WTC11 (cell line): ENCODE data around the gene PSMA1. TPM values are rescaled to one million over a fixed set of nuclear protein-coding genes. Genes with fewer than 3 reads are reported as not detected.

Experiments
- ATAC-seq: fragments of 200-7000 bp; cut with Tn5 transposase; 2 replicates; pipeline ENCODE4 v1.10.0; 2021; ENCODE audit warnings: mild to moderate bottlenecking, moderate library complexity
- CTCF ChIA-PET: fragments of 300-600 bp; sonication (Branson Sonifier 250); formaldehyde crosslinking; loops from one replicate; lab custom pipeline; 2021; ENCODE audit warnings: antibody characterized with exemption; lab: Charles Lee
- POLR2A ChIA-PET: fragments of 350-600 bp; sonication (Branson Sonifier 250); formaldehyde crosslinking; loops from one replicate; lab custom pipeline; 2021; ENCODE audit warnings: antibody characterized with exemption; lab: Charles Lee
- DNase-seq: peaks from one replicate; pipeline ENCODE4 v3.0.0; 2021; ENCODE audit warnings: low spot score
- H3K27ac Mint-ChIP-seq: 2 replicates; pipeline ENCODE4 v1.8.0; 2021; ENCODE audit warnings: mixed read lengths
- H3K27me3 Mint-ChIP-seq: 2 replicates; pipeline ENCODE4 v1.8.0; 2021; ENCODE audit warnings: low read depth, mild to moderate bottlenecking, moderate library complexity, mixed read lengths
- H3K36me3 Mint-ChIP-seq: 2 replicates; pipeline ENCODE4 v1.8.0; 2021; ENCODE audit warnings: mixed read lengths
- H3K4me1 Mint-ChIP-seq: 2 replicates; pipeline ENCODE4 v1.8.0; 2022; ENCODE audit warnings: mixed read lengths
- H3K4me3 Mint-ChIP-seq: 2 replicates; pipeline ENCODE4 v1.8.0; 2021; ENCODE audit warnings: mild to moderate bottlenecking, moderate library complexity, mixed read lengths
- H3K9me3 Mint-ChIP-seq: 2 replicates; pipeline ENCODE4 v1.8.0; 2021; ENCODE audit warnings: mixed read lengths
- ESRRA ChIP-seq: sonication (generic); formaldehyde crosslinking; IDR thresholded peaks from 2 replicates; pipeline ENCODE4 v1.8.1; 2022; ENCODE audit warnings: mild to moderate bottlenecking, missing genetic modification reagents, borderline replicate concordance
- GRHL2 ChIP-seq: fragments of 250-450 bp; sonication (Bioruptor Pico); IDR thresholded peaks from 2 replicates; pipeline ENCODE4 v1.8.0; 2022; ENCODE audit warnings: mild to moderate bottlenecking, moderate library complexity; ENCODE audit not compliant: insufficient replicate concordance, severe bottlenecking
- NFE2L1 ChIP-seq: sonication (generic); formaldehyde crosslinking; IDR thresholded peaks from 2 replicates; pipeline ENCODE4 v1.8.1; 2023; ENCODE audit warnings: missing genetic modification reagents
- NFYB ChIP-seq: sonication (generic); formaldehyde crosslinking; conservative IDR thresholded peaks from 2 replicates; pipeline ENCODE4 v1.8.0; 2022; ENCODE audit warnings: low read depth, missing genetic modification reagents
- NR3C1 ChIP-seq: sonication (generic); formaldehyde crosslinking; conservative IDR thresholded peaks from 2 replicates; pipeline ENCODE4 v1.8.1; 2023; ENCODE audit warnings: low read depth, mild to moderate bottlenecking, missing genetic modification reagents
- RELA ChIP-seq: sonication (generic); formaldehyde crosslinking; IDR thresholded peaks from 2 replicates; pipeline ENCODE4 v1.8.1; 2022; ENCODE audit warnings: missing genetic modification reagents, mild to moderate bottlenecking, borderline replicate concordance
- SOX15 ChIP-seq: fragments of 250-450 bp; sonication (Bioruptor Pico); IDR thresholded peaks from 2 replicates; pipeline ENCODE4 v1.9.0; 2021; ENCODE audit warnings: mild to moderate bottlenecking
- ZNF121 ChIP-seq: sonication (generic); formaldehyde crosslinking; IDR thresholded peaks from 2 replicates; pipeline ENCODE4 v1.8.0; 2023; ENCODE audit warnings: missing genetic modification reagents
- ZNF317 ChIP-seq: sonication (generic); formaldehyde crosslinking; IDR thresholded peaks from 2 replicates; pipeline ENCODE4 v1.8.1; 2023; ENCODE audit warnings: low read depth, mild to moderate bottlenecking, moderate library complexity, missing genetic modification reagents, borderline replicate concordance
- total RNA-seq: library from RNA; stranded (reverse); gene quantifications from 3 replicates; pipeline ENCODE4 v1.2.3, GENCODE V29; 2021
- TF ChIP-seq, protein P1 (sequence below): sonication (generic); formaldehyde crosslinking; IDR thresholded peaks from 2 replicates; pipeline ENCODE4 v1.8.0; 2023; ENCODE audit warnings: missing genetic modification reagents
- TF ChIP-seq, protein P2 (sequence below): fragments of 250-450 bp; sonication (Bioruptor Pico); IDR thresholded peaks from 2 replicates; pipeline ENCODE4 v1.8.0; 2021; ENCODE audit warnings: mild to moderate bottlenecking
- TF ChIP-seq, protein P3 (sequence below): fragments of 250-450 bp; sonication (Bioruptor Pico); IDR thresholded peaks from 2 replicates; pipeline ENCODE4 v1.9.0; 2021; ENCODE audit warnings: moderate library complexity, mild to moderate bottlenecking, inconsistent platforms, borderline replicate concordance
- TF ChIP-seq, protein P4 (sequence below): fragments of 250-450 bp; sonication (Bioruptor Pico); IDR thresholded peaks from 2 replicates; pipeline ENCODE4 v1.9.0; 2021; ENCODE audit warnings: mild to moderate bottlenecking, borderline replicate concordance
- TF ChIP-seq, protein P5 (sequence below): sonication (generic); formaldehyde crosslinking; IDR thresholded peaks from 2 replicates; pipeline ENCODE4 v1.8.0; 2022; ENCODE audit warnings: missing genetic modification reagents
- TF ChIP-seq, protein P6 (sequence below): sonication (generic); formaldehyde crosslinking; IDR thresholded peaks from 2 replicates; pipeline ENCODE4 v1.8.0; 2023; ENCODE audit warnings: mild to moderate bottlenecking, missing genetic modification reagents
- TF ChIP-seq, protein P7 (sequence below): sonication (generic); formaldehyde crosslinking; IDR thresholded peaks from 2 replicates; pipeline ENCODE4 v1.8.1; 2022; ENCODE audit warnings: missing genetic modification reagents, borderline replicate concordance
- TF ChIP-seq, protein P8 (sequence below): sonication (generic); formaldehyde crosslinking; conservative IDR thresholded peaks from 2 replicates; pipeline ENCODE4 v1.8.1; 2023; ENCODE audit warnings: mild to moderate bottlenecking, low read depth, missing genetic modification reagents, moderate library complexity

Gene PSMA1
- total RNA-seq, 1 experiment from 2014 or later, result 139 TPM

DNA sequence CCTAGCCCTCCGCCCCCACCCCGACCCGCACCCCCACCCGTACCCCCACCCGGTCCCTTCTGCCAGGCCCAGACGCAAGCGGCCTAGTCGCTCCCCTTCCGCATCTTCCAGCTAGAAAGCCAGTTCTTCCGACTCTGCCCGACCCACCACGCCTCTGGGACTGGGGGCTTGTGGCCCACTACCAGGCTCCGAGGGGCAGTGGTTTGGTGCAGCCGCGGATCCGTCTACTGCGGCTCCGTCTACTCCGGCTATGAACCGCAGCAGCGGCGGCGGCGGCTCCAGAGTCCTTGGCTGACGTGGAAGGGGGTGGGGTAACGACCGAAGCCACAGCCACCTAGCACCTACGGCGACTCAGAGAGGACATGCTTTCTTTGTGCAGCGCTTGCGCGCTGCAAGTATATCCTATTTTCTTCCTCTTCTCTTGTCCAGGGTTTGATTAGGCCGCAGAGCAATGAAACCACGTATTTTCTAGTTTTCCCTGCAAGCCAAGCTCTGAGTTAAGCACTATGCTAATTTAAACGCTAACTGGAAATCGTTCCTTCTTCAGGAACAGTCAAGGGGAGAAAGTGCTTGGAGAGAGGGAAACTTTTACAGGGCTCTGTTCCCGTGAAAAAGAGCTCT is 20.5 kb downstream of the PSMA1 start, which contains the start of gene COPB1:
Gene COPB1, minus strand, starts transcription at position 252 of the 621 bp plus-strand sequence. CDS start 883 bp downstream, outside the sequence.
- Mint-ChIP-seq H3K27ac (peak within 1 kb of the TSS; percentile 98), H3K4me3 (peak within 1 kb of the TSS; percentile 97), H3K36me3 (peaks cover 34% of the 10 kb centered on the region), H3K4me1 (peaks cover 6% of the 10 kb centered on the region), H3K27me3 (no peaks in the 10 kb centered on the region), H3K9me3 (no peaks in the 10 kb centered on the region)
- ChIA-PET POLR2A (interaction anchor here (0.8 kb wide), 1 partner anchor 21 kb away, joined by 4 read pairs; the partner anchor contains the start of gene PSMA1), CTCF (interaction anchor here (0.8 to 1.5 kb wide), 2 partner anchors 45 to 407 kb away, joined by 3 read pairs; no protein-coding TSS in a partner anchor)
- DNase-seq, result peak; percentile 90
- peak; percentile 96 for ATAC-seq
- TF ChIP-seq, protein P1, sequence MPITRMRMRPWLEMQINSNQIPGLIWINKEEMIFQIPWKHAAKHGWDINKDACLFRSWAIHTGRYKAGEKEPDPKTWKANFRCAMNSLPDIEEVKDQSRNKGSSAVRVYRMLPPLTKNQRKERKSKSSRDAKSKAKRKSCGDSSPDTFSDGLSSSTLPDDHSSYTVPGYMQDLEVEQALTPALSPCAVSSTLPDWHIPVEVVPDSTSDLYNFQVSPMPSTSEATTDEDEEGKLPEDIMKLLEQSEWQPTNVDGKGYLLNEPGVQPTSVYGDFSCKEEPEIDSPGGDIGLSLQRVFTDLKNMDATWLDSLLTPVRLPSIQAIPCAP (CRISPR knock-in tag), result no peak; the same call in 1 of the 2 replicates
- TF ChIP-seq, protein P2, sequence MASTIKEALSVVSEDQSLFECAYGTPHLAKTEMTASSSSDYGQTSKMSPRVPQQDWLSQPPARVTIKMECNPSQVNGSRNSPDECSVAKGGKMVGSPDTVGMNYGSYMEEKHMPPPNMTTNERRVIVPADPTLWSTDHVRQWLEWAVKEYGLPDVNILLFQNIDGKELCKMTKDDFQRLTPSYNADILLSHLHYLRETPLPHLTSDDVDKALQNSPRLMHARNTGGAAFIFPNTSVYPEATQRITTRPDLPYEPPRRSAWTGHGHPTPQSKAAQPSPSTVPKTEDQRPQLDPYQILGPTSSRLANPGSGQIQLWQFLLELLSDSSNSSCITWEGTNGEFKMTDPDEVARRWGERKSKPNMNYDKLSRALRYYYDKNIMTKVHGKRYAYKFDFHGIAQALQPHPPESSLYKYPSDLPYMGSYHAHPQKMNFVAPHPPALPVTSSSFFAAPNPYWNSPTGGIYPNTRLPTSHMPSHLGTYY (CRISPR knock-in tag), result no peak
- TF ChIP-seq, protein P3, sequence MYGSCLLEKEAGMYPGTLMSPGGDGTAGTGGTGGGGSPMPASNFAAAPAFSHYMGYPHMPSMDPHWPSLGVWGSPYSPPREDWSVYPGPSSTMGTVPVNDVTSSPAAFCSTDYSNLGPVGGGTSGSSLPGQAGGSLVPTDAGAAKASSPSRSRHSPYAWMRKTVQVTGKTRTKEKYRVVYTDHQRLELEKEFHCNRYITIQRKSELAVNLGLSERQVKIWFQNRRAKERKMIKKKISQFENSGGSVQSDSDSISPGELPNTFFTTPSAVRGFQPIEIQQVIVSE (CRISPR knock-in tag), result no peak
- TF ChIP-seq SOX15 (CRISPR knock-in tag), result no peak
- no peak for TF ChIP-seq NFYB (CRISPR knock-in tag)
- TF ChIP-seq, protein P4, sequence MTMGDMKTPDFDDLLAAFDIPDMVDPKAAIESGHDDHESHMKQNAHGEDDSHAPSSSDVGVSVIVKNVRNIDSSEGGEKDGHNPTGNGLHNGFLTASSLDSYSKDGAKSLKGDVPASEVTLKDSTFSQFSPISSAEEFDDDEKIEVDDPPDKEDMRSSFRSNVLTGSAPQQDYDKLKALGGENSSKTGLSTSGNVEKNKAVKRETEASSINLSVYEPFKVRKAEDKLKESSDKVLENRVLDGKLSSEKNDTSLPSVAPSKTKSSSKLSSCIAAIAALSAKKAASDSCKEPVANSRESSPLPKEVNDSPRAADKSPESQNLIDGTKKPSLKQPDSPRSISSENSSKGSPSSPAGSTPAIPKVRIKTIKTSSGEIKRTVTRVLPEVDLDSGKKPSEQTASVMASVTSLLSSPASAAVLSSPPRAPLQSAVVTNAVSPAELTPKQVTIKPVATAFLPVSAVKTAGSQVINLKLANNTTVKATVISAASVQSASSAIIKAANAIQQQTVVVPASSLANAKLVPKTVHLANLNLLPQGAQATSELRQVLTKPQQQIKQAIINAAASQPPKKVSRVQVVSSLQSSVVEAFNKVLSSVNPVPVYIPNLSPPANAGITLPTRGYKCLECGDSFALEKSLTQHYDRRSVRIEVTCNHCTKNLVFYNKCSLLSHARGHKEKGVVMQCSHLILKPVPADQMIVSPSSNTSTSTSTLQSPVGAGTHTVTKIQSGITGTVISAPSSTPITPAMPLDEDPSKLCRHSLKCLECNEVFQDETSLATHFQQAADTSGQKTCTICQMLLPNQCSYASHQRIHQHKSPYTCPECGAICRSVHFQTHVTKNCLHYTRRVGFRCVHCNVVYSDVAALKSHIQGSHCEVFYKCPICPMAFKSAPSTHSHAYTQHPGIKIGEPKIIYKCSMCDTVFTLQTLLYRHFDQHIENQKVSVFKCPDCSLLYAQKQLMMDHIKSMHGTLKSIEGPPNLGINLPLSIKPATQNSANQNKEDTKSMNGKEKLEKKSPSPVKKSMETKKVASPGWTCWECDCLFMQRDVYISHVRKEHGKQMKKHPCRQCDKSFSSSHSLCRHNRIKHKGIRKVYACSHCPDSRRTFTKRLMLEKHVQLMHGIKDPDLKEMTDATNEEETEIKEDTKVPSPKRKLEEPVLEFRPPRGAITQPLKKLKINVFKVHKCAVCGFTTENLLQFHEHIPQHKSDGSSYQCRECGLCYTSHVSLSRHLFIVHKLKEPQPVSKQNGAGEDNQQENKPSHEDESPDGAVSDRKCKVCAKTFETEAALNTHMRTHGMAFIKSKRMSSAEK (CRISPR knock-in tag), result no peak
- TF ChIP-seq ESRRA, result no peak
- TF ChIP-seq, protein P5, sequence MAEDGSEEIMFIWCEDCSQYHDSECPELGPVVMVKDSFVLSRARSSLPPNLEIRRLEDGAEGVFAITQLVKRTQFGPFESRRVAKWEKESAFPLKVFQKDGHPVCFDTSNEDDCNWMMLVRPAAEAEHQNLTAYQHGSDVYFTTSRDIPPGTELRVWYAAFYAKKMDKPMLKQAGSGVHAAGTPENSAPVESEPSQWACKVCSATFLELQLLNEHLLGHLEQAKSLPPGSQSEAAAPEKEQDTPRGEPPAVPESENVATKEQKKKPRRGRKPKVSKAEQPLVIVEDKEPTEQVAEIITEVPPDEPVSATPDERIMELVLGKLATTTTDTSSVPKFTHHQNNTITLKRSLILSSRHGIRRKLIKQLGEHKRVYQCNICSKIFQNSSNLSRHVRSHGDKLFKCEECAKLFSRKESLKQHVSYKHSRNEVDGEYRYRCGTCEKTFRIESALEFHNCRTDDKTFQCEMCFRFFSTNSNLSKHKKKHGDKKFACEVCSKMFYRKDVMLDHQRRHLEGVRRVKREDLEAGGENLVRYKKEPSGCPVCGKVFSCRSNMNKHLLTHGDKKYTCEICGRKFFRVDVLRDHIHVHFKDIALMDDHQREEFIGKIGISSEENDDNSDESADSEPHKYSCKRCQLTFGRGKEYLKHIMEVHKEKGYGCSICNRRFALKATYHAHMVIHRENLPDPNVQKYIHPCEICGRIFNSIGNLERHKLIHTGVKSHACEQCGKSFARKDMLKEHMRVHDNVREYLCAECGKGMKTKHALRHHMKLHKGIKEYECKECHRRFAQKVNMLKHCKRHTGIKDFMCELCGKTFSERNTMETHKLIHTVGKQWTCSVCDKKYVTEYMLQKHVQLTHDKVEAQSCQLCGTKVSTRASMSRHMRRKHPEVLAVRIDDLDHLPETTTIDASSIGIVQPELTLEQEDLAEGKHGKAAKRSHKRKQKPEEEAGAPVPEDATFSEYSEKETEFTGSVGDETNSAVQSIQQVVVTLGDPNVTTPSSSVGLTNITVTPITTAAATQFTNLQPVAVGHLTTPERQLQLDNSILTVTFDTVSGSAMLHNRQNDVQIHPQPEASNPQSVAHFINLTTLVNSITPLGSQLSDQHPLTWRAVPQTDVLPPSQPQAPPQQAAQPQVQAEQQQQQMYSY (CRISPR knock-in tag), result no peak; the same call in 1 of the 2 replicates
- no peak for TF ChIP-seq NR3C1 (CRISPR knock-in tag)
- TF ChIP-seq, protein P6, sequence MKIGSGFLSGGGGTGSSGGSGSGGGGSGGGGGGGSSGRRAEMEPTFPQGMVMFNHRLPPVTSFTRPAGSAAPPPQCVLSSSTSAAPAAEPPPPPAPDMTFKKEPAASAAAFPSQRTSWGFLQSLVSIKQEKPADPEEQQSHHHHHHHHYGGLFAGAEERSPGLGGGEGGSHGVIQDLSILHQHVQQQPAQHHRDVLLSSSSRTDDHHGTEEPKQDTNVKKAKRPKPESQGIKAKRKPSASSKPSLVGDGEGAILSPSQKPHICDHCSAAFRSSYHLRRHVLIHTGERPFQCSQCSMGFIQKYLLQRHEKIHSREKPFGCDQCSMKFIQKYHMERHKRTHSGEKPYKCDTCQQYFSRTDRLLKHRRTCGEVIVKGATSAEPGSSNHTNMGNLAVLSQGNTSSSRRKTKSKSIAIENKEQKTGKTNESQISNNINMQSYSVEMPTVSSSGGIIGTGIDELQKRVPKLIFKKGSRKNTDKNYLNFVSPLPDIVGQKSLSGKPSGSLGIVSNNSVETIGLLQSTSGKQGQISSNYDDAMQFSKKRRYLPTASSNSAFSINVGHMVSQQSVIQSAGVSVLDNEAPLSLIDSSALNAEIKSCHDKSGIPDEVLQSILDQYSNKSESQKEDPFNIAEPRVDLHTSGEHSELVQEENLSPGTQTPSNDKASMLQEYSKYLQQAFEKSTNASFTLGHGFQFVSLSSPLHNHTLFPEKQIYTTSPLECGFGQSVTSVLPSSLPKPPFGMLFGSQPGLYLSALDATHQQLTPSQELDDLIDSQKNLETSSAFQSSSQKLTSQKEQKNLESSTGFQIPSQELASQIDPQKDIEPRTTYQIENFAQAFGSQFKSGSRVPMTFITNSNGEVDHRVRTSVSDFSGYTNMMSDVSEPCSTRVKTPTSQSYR (CRISPR knock-in tag), result peak; percentile 80
- TF ChIP-seq GRHL2 (CRISPR knock-in tag), result no peak
- TF ChIP-seq, protein P7, sequence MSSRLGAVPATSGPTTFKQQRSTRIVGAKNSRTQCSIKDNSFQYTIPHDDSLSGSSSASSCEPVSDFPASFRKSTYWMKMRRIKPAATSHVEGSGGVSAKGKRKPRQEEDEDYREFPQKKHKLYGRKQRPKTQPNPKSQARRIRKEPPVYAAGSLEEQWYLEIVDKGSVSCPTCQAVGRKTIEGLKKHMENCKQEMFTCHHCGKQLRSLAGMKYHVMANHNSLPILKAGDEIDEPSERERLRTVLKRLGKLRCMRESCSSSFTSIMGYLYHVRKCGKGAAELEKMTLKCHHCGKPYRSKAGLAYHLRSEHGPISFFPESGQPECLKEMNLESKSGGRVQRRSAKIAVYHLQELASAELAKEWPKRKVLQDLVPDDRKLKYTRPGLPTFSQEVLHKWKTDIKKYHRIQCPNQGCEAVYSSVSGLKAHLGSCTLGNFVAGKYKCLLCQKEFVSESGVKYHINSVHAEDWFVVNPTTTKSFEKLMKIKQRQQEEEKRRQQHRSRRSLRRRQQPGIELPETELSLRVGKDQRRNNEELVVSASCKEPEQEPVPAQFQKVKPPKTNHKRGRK, result no peak
- no peak for TF ChIP-seq ZNF121 (CRISPR knock-in tag)
- no peak for TF ChIP-seq ZNF317 (CRISPR knock-in tag)
- TF ChIP-seq NFE2L1 (CRISPR knock-in tag), result no peak
- TF ChIP-seq, protein P8, sequence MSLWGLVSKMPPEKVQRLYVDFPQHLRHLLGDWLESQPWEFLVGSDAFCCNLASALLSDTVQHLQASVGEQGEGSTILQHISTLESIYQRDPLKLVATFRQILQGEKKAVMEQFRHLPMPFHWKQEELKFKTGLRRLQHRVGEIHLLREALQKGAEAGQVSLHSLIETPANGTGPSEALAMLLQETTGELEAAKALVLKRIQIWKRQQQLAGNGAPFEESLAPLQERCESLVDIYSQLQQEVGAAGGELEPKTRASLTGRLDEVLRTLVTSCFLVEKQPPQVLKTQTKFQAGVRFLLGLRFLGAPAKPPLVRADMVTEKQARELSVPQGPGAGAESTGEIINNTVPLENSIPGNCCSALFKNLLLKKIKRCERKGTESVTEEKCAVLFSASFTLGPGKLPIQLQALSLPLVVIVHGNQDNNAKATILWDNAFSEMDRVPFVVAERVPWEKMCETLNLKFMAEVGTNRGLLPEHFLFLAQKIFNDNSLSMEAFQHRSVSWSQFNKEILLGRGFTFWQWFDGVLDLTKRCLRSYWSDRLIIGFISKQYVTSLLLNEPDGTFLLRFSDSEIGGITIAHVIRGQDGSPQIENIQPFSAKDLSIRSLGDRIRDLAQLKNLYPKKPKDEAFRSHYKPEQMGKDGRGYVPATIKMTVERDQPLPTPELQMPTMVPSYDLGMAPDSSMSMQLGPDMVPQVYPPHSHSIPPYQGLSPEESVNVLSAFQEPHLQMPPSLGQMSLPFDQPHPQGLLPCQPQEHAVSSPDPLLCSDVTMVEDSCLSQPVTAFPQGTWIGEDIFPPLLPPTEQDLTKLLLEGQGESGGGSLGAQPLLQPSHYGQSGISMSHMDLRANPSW (CRISPR knock-in tag), result no peak
- TF ChIP-seq RELA (CRISPR knock-in tag), result no peak
